ENCODE measurements around the gene BPIFB4. TPM values are rescaled to one million over a fixed set of nuclear protein-coding genes. Genes with fewer than 3 reads are reported as not detected.

BPIFB4 gene
- total and polyA plus RNA-seq, 9 of the 15 experiments (the other 6 are each of a cell fraction or from before 2014, with no cell fraction given): not detected

DNA sequence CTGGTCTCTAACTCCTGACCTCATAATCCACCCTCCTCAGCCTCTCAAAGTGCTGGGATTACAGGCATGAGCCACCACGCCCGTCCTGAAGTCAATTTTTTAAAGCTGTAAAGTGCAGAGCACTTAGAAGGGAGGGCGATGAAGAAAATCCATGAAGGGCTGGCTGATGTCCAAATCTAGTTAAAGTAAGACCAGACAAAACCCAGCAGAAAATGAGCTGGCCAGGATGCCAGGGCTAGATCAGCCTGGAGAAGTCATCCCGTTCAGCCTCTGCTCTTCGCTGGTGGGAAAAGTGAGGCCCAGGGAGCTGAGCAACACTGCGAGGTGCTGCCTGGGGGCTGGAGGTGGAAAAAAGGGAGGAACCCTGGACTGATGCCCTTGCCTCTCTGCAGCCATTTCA, 3.1 kb downstream of the BPIFB4 start:
- no peak overlapping the region for H3K27ac ChIP-seq (ENCODE audit: extremely low read depth, low read depth, low read length)
- H3K9ac ChIP-seq (ENCODE audit: insufficient read depth in 1 of 2, low read depth in 2 of 2, low read length in 2 of 2): no peak overlapping the region
- no peak overlapping the region for H3K4me2 ChIP-seq (ENCODE audit: insufficient read depth, low read length)
- POLR2A ChIA-PET: interaction anchor here (0.5 to 0.6 kb wide), 2 partner anchors 120 to 1017 kb away, joined by 4 read pairs; no protein-coding TSS in a partner anchor
- WGBS (ENCODE audit: insufficient coverage, low coverage, missing lambda C conversion rate): 0% methylated on average over 6 of the region's 6 CpGs
- intact Hi-C loops (cut with micrococcal nuclease): no loop called here
- ATAC-seq (no peak), FAIRE-seq (no peak), DNase-seq (ENCODE audit: extremely low read depth in 1 of 4, low spot score in 3 of 4) (no peak)
- H3K4me3 ChIP-seq: no peak overlapping the region
- in situ Hi-C loops (cut with MboI): no loop called here
- H3K79me2 ChIP-seq (ENCODE audit: control insufficient read depth, insufficient read depth, low read length): no peaks in the 10 kb centered on the region
- CTCF ChIA-PET (ENCODE audit: low intra/inter-chr PET ratio): no interaction called here
- H4K20me1 ChIP-seq (replicated peaks; ENCODE audit: control insufficient read depth, insufficient read depth, low read length): peaks cover 7% of the 10 kb centered on the region; the same call in 1 of the 2 replicates
- H3K9me3 ChIP-seq (replicated peaks; ENCODE audit: control insufficient read depth, insufficient read depth, low read depth, low read length): no peaks in the 10 kb centered on the region
- TF ChIP-seq, protein P1, sequence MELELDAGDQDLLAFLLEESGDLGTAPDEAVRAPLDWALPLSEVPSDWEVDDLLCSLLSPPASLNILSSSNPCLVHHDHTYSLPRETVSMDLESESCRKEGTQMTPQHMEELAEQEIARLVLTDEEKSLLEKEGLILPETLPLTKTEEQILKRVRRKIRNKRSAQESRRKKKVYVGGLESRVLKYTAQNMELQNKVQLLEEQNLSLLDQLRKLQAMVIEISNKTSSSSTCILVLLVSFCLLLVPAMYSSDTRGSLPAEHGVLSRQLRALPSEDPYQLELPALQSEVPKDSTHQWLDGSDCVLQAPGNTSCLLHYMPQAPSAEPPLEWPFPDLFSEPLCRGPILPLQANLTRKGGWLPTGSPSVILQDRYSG (tag; conservative IDR thresholded peaks at IDR 0.05; ENCODE audit: low read depth): no peak
- TF ChIP-seq, protein P2, sequence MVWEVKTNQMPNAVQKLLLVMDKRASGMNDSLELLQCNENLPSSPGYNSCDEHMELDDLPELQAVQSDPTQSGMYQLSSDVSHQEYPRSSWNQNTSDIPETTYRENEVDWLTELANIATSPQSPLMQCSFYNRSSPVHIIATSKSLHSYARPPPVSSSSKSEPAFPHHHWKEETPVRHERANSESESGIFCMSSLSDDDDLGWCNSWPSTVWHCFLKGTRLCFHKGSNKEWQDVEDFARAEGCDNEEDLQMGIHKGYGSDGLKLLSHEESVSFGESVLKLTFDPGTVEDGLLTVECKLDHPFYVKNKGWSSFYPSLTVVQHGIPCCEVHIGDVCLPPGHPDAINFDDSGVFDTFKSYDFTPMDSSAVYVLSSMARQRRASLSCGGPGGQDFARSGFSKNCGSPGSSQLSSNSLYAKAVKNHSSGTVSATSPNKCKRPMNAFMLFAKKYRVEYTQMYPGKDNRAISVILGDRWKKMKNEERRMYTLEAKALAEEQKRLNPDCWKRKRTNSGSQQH (CRISPR knock-in tag; IDR thresholded peaks at IDR 0.05): no peak
- TF ChIP-seq SREBF1 (IDR thresholded peaks at IDR 0.05; ENCODE audit: borderline replicate concordance, low read depth, low read length): no peak
- no peak for TF ChIP-seq ZNF253 (CRISPR knock-in tag; conservative IDR thresholded peaks at IDR 0.05)
- TF ChIP-seq NFXL1 (CRISPR knock-in tag; IDR thresholded peaks at IDR 0.05): no peak
- no peak for TF ChIP-seq GTF2A2 (tag; IDR thresholded peaks at IDR 0.05)
- TF ChIP-seq, protein P3, sequence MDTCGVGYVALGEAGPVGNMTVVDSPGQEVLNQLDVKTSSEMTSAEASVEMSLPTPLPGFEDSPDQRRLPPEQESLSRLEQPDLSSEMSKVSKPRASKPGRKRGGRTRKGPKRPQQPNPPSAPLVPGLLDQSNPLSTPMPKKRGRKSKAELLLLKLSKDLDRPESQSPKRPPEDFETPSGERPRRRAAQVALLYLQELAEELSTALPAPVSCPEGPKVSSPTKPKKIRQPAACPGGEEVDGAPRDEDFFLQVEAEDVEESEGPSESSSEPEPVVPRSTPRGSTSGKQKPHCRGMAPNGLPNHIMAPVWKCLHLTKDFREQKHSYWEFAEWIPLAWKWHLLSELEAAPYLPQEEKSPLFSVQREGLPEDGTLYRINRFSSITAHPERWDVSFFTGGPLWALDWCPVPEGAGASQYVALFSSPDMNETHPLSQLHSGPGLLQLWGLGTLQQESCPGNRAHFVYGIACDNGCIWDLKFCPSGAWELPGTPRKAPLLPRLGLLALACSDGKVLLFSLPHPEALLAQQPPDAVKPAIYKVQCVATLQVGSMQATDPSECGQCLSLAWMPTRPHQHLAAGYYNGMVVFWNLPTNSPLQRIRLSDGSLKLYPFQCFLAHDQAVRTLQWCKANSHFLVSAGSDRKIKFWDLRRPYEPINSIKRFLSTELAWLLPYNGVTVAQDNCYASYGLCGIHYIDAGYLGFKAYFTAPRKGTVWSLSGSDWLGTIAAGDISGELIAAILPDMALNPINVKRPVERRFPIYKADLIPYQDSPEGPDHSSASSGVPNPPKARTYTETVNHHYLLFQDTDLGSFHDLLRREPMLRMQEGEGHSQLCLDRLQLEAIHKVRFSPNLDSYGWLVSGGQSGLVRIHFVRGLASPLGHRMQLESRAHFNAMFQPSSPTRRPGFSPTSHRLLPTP (IDR thresholded peaks at IDR 0.05; ENCODE audit: borderline replicate concordance, extremely low read depth, insufficient read length): no peak
- no peak for TF ChIP-seq MYC (IDR thresholded peaks at IDR 0.05; ENCODE audit: low read depth, low read length)
- no peak for TF ChIP-seq MYC (CRISPR knock-in tag; IDR thresholded peaks at IDR 0.05; ENCODE audit: borderline replicate concordance, low read depth)
- TF ChIP-seq, protein P4, sequence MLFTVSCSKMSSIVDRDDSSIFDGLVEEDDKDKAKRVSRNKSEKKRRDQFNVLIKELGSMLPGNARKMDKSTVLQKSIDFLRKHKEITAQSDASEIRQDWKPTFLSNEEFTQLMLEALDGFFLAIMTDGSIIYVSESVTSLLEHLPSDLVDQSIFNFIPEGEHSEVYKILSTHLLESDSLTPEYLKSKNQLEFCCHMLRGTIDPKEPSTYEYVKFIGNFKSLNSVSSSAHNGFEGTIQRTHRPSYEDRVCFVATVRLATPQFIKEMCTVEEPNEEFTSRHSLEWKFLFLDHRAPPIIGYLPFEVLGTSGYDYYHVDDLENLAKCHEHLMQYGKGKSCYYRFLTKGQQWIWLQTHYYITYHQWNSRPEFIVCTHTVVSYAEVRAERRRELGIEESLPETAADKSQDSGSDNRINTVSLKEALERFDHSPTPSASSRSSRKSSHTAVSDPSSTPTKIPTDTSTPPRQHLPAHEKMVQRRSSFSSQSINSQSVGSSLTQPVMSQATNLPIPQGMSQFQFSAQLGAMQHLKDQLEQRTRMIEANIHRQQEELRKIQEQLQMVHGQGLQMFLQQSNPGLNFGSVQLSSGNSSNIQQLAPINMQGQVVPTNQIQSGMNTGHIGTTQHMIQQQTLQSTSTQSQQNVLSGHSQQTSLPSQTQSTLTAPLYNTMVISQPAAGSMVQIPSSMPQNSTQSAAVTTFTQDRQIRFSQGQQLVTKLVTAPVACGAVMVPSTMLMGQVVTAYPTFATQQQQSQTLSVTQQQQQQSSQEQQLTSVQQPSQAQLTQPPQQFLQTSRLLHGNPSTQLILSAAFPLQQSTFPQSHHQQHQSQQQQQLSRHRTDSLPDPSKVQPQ (CRISPR knock-in tag; IDR thresholded peaks at IDR 0.05; ENCODE audit: borderline replicate concordance): no peak
- H3K4me1 ChIP-seq (replicated peaks in 1 of 2; ENCODE audit: control insufficient read depth in 2 of 2, insufficient read depth in 2 of 2, low read length in 2 of 2): peaks cover 0 to 5% of the 10 kb centered on the region in 2 experiments; a peak in 1 of 5 replicates
- no peaks in the 10 kb centered on the region for H3K36me3 ChIP-seq (ENCODE audit: control insufficient read depth, insufficient read depth, low read length)
- no peaks in the 10 kb centered on the region for H3K9me1 ChIP-seq (ENCODE audit: control insufficient read depth, insufficient read depth, low read length)
- BruUV-seq (replicated peaks): no TSS peak
- no peak overlapping the region for H2AFZ ChIP-seq (ENCODE audit: low read depth, low read length)
- H3K27me3 ChIP-seq (ENCODE audit: control insufficient read depth in 2 of 2, insufficient read depth in 2 of 2, low read length in 2 of 2): peaks cover 12 to 33% of the 10 kb centered on the region in 2 experiments; a peak in 3 of 5 replicates

All from K562 (cell line).